Lower lobe of right lung (tissue), 2 donors: Measurements from ENCODE around the gene C1orf116. TPM values are rescaled to one million over a fixed set of nuclear protein-coding genes. Genes with fewer than 3 reads are reported as not detected.
A peak's percentile ranks its signal among the peaks of the same experiment; 100 is the strongest.

Experiments used
- ATAC-seq, 2 donors: fragments of 200-7000 bp; cut with Tn5 transposase; one replicate each; pipeline ENCODE4 v1.9.1; 2020 to 2022; ENCODE audit warnings: mild to moderate bottlenecking in 2 of 2, moderate library complexity in 2 of 2
- DNase-seq: peaks from one replicate; pipeline ENCODE4 v3.0.0-alpha.2; 2020
- H3K27ac ChIP-seq: fragments of 200-600 bp; one replicate; pipeline ENCODE4 v1.8.0; 2022
- H3K27me3 ChIP-seq: fragments of 200-600 bp; one replicate; pipeline ENCODE4 v1.8.0; 2022; ENCODE audit warnings: low read depth
- H3K36me3 ChIP-seq: fragments of 200-600 bp; one replicate; pipeline ENCODE4 v1.8.0; 2022; ENCODE audit warnings: mild to moderate bottlenecking
- H3K4me1 ChIP-seq: fragments of 200-600 bp; one replicate; pipeline ENCODE4 v1.8.0; 2022
- H3K4me3 ChIP-seq: fragments of 200-600 bp; one replicate; pipeline ENCODE4 v1.8.0; 2022; ENCODE audit warnings: mild to moderate bottlenecking
- H3K9me3 ChIP-seq: fragments of 200-600 bp; one replicate; pipeline ENCODE4 v1.8.0; 2022
- intact Hi-C: fragments of 100-400 bp; cut with DNase I; formaldehyde crosslinking; loops from one replicate; pipeline ENCODE4 v1.11.0; 2022
- total RNA-seq: library from RNA; stranded (reverse); fragmentation: NEBNext Ultra II Directional; extraction: Animal tissue kit (Norgen Biotek cat#: 25700); gene quantifications from one replicate; pipeline ENCODE4 v1.2.1, GENCODE V29; 2021
- TF ChIP-seq, protein P1 (sequence below): fragments of 200-600 bp; IDR thresholded peaks from one replicate; pipeline ENCODE4 v1.8.0; 2022; ENCODE audit warnings: antibody characterized with exemption, mild to moderate bottlenecking
- donor health status: DM: no; HTN: yes; CAD: no; lungs with severe emphysema.

C1orf116 gene
- total RNA-seq, 1 donor from 2014 or later: 123 TPM

GRCh38 chr1:207077470-207078377 is 45.2 kb upstream of the C1orf116 start:
- Histone ChIP-seq H3K27me3 (no peaks in the 10 kb centered on the region), H3K36me3 (peaks cover 24% of the 10 kb centered on the region), H3K4me3 (no peak overlapping the region), H3K9me3 (no peaks in the 10 kb centered on the region), H3K4me1 (peaks cover 6% of the 10 kb centered on the region), H3K27ac (no peak overlapping the region)
- TF ChIP-seq, protein P1, sequence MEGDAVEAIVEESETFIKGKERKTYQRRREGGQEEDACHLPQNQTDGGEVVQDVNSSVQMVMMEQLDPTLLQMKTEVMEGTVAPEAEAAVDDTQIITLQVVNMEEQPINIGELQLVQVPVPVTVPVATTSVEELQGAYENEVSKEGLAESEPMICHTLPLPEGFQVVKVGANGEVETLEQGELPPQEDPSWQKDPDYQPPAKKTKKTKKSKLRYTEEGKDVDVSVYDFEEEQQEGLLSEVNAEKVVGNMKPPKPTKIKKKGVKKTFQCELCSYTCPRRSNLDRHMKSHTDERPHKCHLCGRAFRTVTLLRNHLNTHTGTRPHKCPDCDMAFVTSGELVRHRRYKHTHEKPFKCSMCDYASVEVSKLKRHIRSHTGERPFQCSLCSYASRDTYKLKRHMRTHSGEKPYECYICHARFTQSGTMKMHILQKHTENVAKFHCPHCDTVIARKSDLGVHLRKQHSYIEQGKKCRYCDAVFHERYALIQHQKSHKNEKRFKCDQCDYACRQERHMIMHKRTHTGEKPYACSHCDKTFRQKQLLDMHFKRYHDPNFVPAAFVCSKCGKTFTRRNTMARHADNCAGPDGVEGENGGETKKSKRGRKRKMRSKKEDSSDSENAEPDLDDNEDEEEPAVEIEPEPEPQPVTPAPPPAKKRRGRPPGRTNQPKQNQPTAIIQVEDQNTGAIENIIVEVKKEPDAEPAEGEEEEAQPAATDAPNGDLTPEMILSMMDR: peak; percentile 84
- peak; percentile 91 to 95 for ATAC-seq
- intact Hi-C loops: no loop called here
- DNase-seq: no peak

DNA sequence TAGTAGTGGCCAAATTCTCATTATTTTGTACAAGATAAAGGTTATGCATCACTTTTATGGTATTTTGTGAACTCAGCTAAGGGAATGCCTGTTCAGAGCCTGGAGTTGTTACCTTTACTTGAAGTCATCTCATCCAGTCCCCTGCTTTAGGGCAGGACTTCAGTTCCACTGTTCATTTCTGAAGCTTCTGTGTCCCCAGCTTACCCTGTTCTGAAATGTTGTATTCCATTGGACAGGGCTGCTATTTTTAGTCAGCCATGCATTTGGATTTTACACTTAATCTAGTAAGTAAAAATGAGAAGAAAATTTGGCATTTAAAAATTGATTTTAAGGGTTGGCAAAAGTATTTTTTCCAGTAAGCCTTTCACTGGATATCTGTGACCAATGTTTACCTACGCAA is 44.5 kb upstream of the C1orf116 start:
- TF ChIP-seq, protein P1: no peak
- no peak for DNase-seq
- intact Hi-C loops: no loop called here
- H3K4me3 ChIP-seq: no peak overlapping the region
- peaks cover 31% of the 10 kb centered on the region for H3K36me3 ChIP-seq
- no peaks in the 10 kb centered on the region for H3K27me3 ChIP-seq
- H3K4me1 ChIP-seq: peaks cover 6% of the 10 kb centered on the region
- ATAC-seq: no peak
- H3K9me3 ChIP-seq: no peaks in the 10 kb centered on the region
- no peak overlapping the region for H3K27ac ChIP-seq

- ATAC-seq: no peak
Measured at GRCh38 chr1:207076181-207076955, 43.8 kb upstream of the C1orf116 start.

DNA sequence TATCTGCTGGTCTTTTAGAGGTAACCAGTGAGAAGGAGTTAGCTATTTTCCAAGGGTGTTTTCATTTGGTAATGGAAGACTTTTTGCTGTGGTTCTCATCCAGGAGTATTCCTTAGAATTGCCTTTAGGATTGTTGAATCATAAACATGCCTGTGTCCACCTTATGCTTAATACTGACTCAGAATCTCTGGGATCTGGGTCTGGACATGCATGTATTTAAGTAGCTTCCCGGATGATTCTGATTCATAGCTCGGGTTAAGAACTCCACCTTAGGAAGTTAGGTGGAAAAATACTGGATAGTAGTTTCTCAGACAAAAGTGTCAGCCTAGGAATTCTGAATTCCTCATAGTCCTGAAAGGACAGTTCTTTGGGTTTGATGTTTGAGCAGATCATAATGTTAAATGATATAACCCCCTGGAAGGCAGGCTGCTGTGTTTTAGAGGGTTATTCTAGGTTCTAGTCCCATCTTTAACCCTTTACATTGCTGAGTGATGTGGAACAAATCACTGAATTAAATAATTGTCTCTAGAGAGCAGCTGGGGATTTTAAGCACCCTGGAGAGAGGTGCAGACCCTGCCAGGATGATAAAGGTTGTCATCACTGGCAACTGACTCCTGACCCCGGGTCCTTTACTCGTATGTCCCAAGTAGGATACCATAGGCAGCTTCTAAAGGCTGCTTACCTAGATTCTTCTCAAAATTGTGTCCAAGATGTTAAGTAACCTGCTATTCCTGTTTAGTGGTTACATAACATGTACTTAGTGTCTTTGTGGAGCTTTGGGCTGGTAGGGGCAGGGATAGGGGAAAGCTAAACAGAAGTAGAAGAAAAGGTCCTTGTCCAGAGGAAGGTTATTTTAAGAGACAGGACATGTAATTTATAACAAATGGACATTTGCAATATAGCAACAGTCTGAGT is 41.6 kb upstream of the C1orf116 start:
- no peak overlapping the region for H3K27ac ChIP-seq
- no peaks in the 10 kb centered on the region for H3K27me3 ChIP-seq
- no peak for DNase-seq
- intact Hi-C loops: no loop called here
- peaks cover 53% of the 10 kb centered on the region for H3K36me3 ChIP-seq
- H3K4me1 ChIP-seq: peaks cover 6% of the 10 kb centered on the region
- no peak for ATAC-seq
- H3K4me3 ChIP-seq: no peak overlapping the region
- TF ChIP-seq, protein P1: no peak
- no peaks in the 10 kb centered on the region for H3K9me3 ChIP-seq

More at GRCh38 chr1:207076181-207076955, 43.8 kb upstream of the C1orf116 start:
- TF ChIP-seq, protein P1: no peak
- Histone ChIP-seq H3K4me3 (no peak overlapping the region), H3K4me1 (peaks cover 6% of the 10 kb centered on the region), H3K27ac (no peak overlapping the region), H3K9me3 (no peaks in the 10 kb centered on the region), H3K36me3 (peaks cover 37% of the 10 kb centered on the region), H3K27me3 (no peaks in the 10 kb centered on the region)
- intact Hi-C loops: no loop called here
- DNase-seq: no peak

DNA sequence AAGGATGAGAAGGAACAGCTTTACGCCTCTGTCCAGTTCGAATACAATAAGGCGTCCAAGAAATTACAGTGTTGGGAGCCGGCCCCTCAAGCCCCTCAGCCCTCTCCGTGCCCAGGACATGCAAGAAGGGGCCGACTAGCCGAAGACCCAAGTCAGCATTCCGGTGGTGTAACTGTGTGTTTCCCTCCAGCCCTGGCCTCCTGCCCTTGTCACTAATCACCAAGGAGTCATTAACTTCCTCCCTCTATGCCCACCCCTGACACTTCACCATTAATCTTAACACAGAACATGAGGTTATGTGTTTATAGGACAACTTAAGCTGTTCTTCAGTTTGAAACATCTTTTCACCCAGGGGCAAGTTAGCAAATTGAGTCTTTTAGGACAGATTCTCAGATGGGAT is 39.7 kb upstream of the C1orf116 start:
- DNase-seq: no peak
- H3K27me3 ChIP-seq: no peaks in the 10 kb centered on the region
- intact Hi-C loops: no loop called here
- H3K27ac ChIP-seq: no peak overlapping the region
- no peak overlapping the region for H3K4me3 ChIP-seq
- H3K9me3 ChIP-seq: no peaks in the 10 kb centered on the region
- H3K36me3 ChIP-seq: peaks cover 67% of the 10 kb centered on the region
- TF ChIP-seq, protein P1: no peak
- H3K4me1 ChIP-seq: peaks cover under 1% of the 10 kb centered on the region
- ATAC-seq: no peak
